DMS79 treated with DMSO at 0.1 percent for 48 hours (cell line): ENCODE measurements around the gene FYN.
A peak's percentile ranks its signal among the peaks of the same experiment; 100 is the strongest.

Source experiments
- DNase-seq: peaks from one replicate; lab custom pipeline; 2025; lab: John Stamatoyannopoulos, UW

The FYN gene

GRCh38 chr6:111831408-111831807 lies 41.8 kb downstream of the FYN start:
- DNase-seq, result no peak

GRCh38 chr6:111829998-111830397 lies 43.3 kb downstream of the FYN start:
- no peak for DNase-seq

- no peak for DNase-seq
Measured at GRCh38 chr6:111829581-111829980, 43.7 kb downstream of the FYN start.

- no peak for DNase-seq
Measured at GRCh38 chr6:111828809-111829208, 44.4 kb downstream of the FYN start.

GRCh38 chr6:111825439-111826086 lies 47.7 kb downstream of the FYN start:
- no peak for DNase-seq

GRCh38 chr6:111824608-111825337 lies 48.5 kb downstream of the FYN start:
- DNase-seq, result no peak

GRCh38 chr6:111823831-111824607 lies 49.2 kb downstream of the FYN start:
- DNase-seq, result no peak

- no peak for DNase-seq
Measured at GRCh38 chr6:111823012-111823411, 50.2 kb downstream of the FYN start.

- no peak for DNase-seq
Measured at GRCh38 chr6:111819458-111819857, 53.8 kb downstream of the FYN start.

GRCh38 chr6:111818539-111819226 lies 54.6 kb downstream of the FYN start:
- no peak for DNase-seq

- DNase-seq, result no peak
Measured at GRCh38 chr6:111817451-111818120, 55.7 kb downstream of the FYN start.

- DNase-seq, result no peak
Measured at GRCh38 chr6:111813677-111814310, 59.5 kb downstream of the FYN start.

- DNase-seq, result no peak
Measured at GRCh38 chr6:111813237-111813636, 60.0 kb downstream of the FYN start.

- peak; percentile 21 for DNase-seq
Measured at GRCh38 chr6:111812060-111813038, 60.9 kb downstream of the FYN start.

- DNase-seq, result peak; percentile 89
Measured at GRCh38 chr6:111810294-111811131, 62.7 kb downstream of the FYN start.

GRCh38 chr6:111809766-111810165 lies 63.5 kb downstream of the FYN start:
- DNase-seq, result no peak

- no peak for DNase-seq
Measured at GRCh38 chr6:111809264-111809663, 64.0 kb downstream of the FYN start.

- DNase-seq, result no peak
Measured at GRCh38 chr6:111808493-111808892, 64.8 kb downstream of the FYN start.
